Adrenal gland (tissue), 5 donors: ENCODE data around the gene P2RX3.

Experiments
- CTCF ChIP-seq, 6 experiments: fragments of 450-650 bp in 4 of 6; fragments of 200-600 bp in 2 of 6; sonication (generic) in 1 of 6; IDR thresholded peaks; 1 replicate in 5 of 6; 2 replicates in 1 of 6; pipeline versions ENCODE4 v1.5.1 to v1.8.0; 2016 to 2021; ENCODE audit warnings: antibody characterized with exemption in 6 of 6, mild to moderate bottlenecking in 2 of 6, moderate library complexity in 1 of 6
- POLR2A ChIP-seq, 2 donors: fragments of 450-650 bp; IDR thresholded peaks; one replicate each; pipeline ENCODE4 v1.6.1; 2017; ENCODE audit warnings: antibody characterized with exemption in 2 of 2, mild to moderate bottlenecking in 2 of 2, moderate library complexity in 1 of 2
- donor health status: DM: no; HTN: no; CAD: no.

GRCh38 chr11:57324154-57324885 is 13.8 kb upstream of the P2RX3 start:
- TF ChIP-seq CTCF (IDR thresholded peaks at IDR 0.05) (no peak), POLR2A (IDR thresholded peaks at IDR 0.05) (peak in 1 of 2 donors; percentile 20)
